RWPE1 (cell line): ENCODE results near the gene FAXC.
"Not testable (repeated sequence)": the region's sequence is repeated elsewhere in the genome, so short reads cannot be mapped to it uniquely, and the experiment has no call there.

ENCODE experiments used
- CTCF ChIA-PET: fragments of 350-600 bp; sonication (Branson Sonifier 250); formaldehyde crosslinking; extraction: SDS; loops from one replicate; lab custom pipeline; 2021; lab: Yijun Ruan, JAX
- POLR2A ChIA-PET: fragments of 400-600 bp; formaldehyde crosslinking; extraction: SDS; loops from one replicate; lab custom pipeline; 2020; ENCODE audit warnings: antibody characterized with exemption; ENCODE audit not compliant: low non-redundant PET; lab: Yijun Ruan, JAX
- DNase-seq: peaks from one replicate; pipeline ENCODE4 v3.0.0; 2012; ENCODE audit warnings: low spot score
- H3K27ac ChIP-seq: fragments of 450-650 bp; 2 replicates; pipeline ENCODE4 v1.5.1; 2017
- CTCF ChIP-seq: fragments of 450-650 bp; conservative IDR thresholded peaks from 2 replicates; pipeline ENCODE4 v1.5.1; 2017; ENCODE audit warnings: low read depth, mild to moderate bottlenecking

FAXC gene

GRCh38 chr6:99346595-99346994 is 2.9 kb downstream of the FAXC start:
- CTCF ChIA-PET: interaction anchor here (1.8 kb wide), 1 partner anchor 12 kb away, joined by 9 read pairs; no protein-coding TSS in a partner anchor
- no peak overlapping the region for H3K27ac ChIP-seq
- DNase-seq: no peak
- POLR2A ChIA-PET: no interaction called here
- no peak for TF ChIP-seq CTCF

GRCh38 chr6:99345164-99345563 is 4.3 kb downstream of the FAXC start:
- DNase-seq: no peak
- no peak overlapping the region for H3K27ac ChIP-seq
- ChIA-PET POLR2A (no interaction called here), CTCF (interaction anchor here (0.8 kb wide), 1 partner anchor 15 kb away, joined by 3 read pairs; no protein-coding TSS in a partner anchor)
- TF ChIP-seq CTCF: no peak

GRCh38 chr6:99344289-99344688 is 5.2 kb downstream of the FAXC start:
- CTCF ChIA-PET: no interaction called here
- no peak overlapping the region for H3K27ac ChIP-seq
- no peak for TF ChIP-seq CTCF

GRCh38 chr6:99341862-99342455 is 7.5 kb downstream of the FAXC start:
- ChIA-PET POLR2A (no interaction called here), CTCF (no interaction called here)
- no peak for DNase-seq
- TF ChIP-seq CTCF: no peak
- H3K27ac ChIP-seq: no peak overlapping the region

More at GRCh38 chr6:99344289-99344688, 5.2 kb downstream of the FAXC start:
- POLR2A ChIA-PET: no interaction called here
- DNase-seq: no peak

GRCh38 chr6:99338188-99338587 is 11.3 kb downstream of the FAXC start:
- no peak for DNase-seq
- CTCF ChIA-PET: interaction anchor here (1.4 kb wide), 1 partner anchor 11 kb away, joined by 5 read pairs; the partner anchor contains the start of gene FAXC
- no peak for TF ChIP-seq CTCF
- H3K27ac ChIP-seq: no peak overlapping the region
- POLR2A ChIA-PET: no interaction called here

- CTCF ChIA-PET: interaction anchor here (0.7 kb wide), 1 partner anchor 34 kb away, joined by 4 read pairs; no protein-coding TSS in a partner anchor
- DNase-seq, POLR2A ChIA-PET, H3K27ac ChIP-seq: not testable (repeated sequence)
Measured at GRCh38 chr6:99335298-99335697, 14.2 kb downstream of the FAXC start.

GRCh38 chr6:99334526-99335127 is 14.8 kb downstream of the FAXC start:
- CTCF ChIA-PET: interaction anchor here (0.6 to 1.2 kb wide), 9 partner anchors 9 to 413 kb away, joined by 3 to 9 read pairs (median 3); partner anchors contain the start of gene FAXC
- H3K27ac ChIP-seq: no peak overlapping the region
- POLR2A ChIA-PET: no interaction called here

More at GRCh38 chr6:99334526-99335127, 14.8 kb downstream of the FAXC start:
- peak; percentile 51 for DNase-seq
- peak; percentile 55 for TF ChIP-seq CTCF
